ENCODE measurements around the gene STK39. TPM values are rescaled to one million over a fixed set of nuclear protein-coding genes. Genes with fewer than 3 reads are reported as not detected.

Gene STK39
- total RNA-seq, 1 donor, result 2.7 TPM

Small RNA genes within 50 kb of the gene (small RNA-seq; reads per million reads assigned to genes)
- 11.4 reads per million, percentile 93 among the genes with 10 or more reads in this experiment for gene AC067940.1

Other genes starting within 250 kb of the STK39 start
- gene CERS6, start 208.7 kb upstream of the STK39 start, total RNA-seq, result 20.7 TPM

Data from hematopoietic multipotent progenitor cell (in vitro differentiated cells).